NB4 (cell line): Measurements from ENCODE around the gene SNX8.

Experiments
- CTCF ChIP-seq: IDR thresholded peaks from one replicate; pipeline ENCODE4 v1.5.1; 2012; ENCODE audit warnings: low read depth, low read length
- MYC ChIP-seq: IDR thresholded peaks from 2 replicates; pipeline ENCODE4 v1.6.1; 2011; ENCODE audit warnings: low read depth, low read length
- POLR2A ChIP-seq: IDR thresholded peaks from 2 replicates; pipeline ENCODE4 v1.6.1; 2011; ENCODE audit warnings: mild to moderate bottlenecking; ENCODE audit not compliant: insufficient read length; ENCODE audit errors: extremely low read depth
- TF ChIP-seq, protein P1 (sequence below): IDR thresholded peaks from 2 replicates; pipeline ENCODE4 v1.6.1; 2011; ENCODE audit warnings: low read depth, low read length

GRCh38 chr7:2222516-2222915 is 91.7 kb downstream of the SNX8 start:
- TF ChIP-seq CTCF (no peak), POLR2A (no peak), MYC (no peak)
- TF ChIP-seq, protein P1, sequence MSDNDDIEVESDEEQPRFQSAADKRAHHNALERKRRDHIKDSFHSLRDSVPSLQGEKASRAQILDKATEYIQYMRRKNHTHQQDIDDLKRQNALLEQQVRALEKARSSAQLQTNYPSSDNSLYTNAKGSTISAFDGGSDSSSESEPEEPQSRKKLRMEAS = no peak
